Tibial nerve (tissue), 4 donors: ENCODE data around the gene MS4A1.

Source experiments
- EP300 ChIP-seq, 2 donors: sonication (generic); formaldehyde crosslinking; IDR thresholded peaks; one replicate each; pipeline ENCODE4 v1.6.1; 2017; ENCODE audit warnings: antibody characterized with exemption in 2 of 2, mild to moderate bottlenecking in 1 of 2
- POLR2A ChIP-seq, 2 donors: fragments of 450-650 bp; IDR thresholded peaks; one replicate each; pipeline ENCODE4 v1.6.1; 2017; ENCODE audit warnings: antibody characterized with exemption in 2 of 2, mild to moderate bottlenecking in 2 of 2, moderate library complexity in 2 of 2
- TF ChIP-seq, protein P1 (sequence below), 5 experiments: fragments of 200-600 bp in 3 of 5; fragments of 450-650 bp in 2 of 5; sonication (generic) in 3 of 5; IDR thresholded peaks; one replicate each; pipeline ENCODE4 v1.5.1; 2016 to 2019; ENCODE audit warnings: antibody characterized with exemption in 5 of 5, mild to moderate bottlenecking in 3 of 5, moderate library complexity in 2 of 5

- TF ChIP-seq, protein P1, sequence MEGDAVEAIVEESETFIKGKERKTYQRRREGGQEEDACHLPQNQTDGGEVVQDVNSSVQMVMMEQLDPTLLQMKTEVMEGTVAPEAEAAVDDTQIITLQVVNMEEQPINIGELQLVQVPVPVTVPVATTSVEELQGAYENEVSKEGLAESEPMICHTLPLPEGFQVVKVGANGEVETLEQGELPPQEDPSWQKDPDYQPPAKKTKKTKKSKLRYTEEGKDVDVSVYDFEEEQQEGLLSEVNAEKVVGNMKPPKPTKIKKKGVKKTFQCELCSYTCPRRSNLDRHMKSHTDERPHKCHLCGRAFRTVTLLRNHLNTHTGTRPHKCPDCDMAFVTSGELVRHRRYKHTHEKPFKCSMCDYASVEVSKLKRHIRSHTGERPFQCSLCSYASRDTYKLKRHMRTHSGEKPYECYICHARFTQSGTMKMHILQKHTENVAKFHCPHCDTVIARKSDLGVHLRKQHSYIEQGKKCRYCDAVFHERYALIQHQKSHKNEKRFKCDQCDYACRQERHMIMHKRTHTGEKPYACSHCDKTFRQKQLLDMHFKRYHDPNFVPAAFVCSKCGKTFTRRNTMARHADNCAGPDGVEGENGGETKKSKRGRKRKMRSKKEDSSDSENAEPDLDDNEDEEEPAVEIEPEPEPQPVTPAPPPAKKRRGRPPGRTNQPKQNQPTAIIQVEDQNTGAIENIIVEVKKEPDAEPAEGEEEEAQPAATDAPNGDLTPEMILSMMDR (IDR thresholded peaks at IDR 0.05), result no peak
- no peak for TF ChIP-seq EP300 (IDR thresholded peaks at IDR 0.05)
- no peak for TF ChIP-seq POLR2A (IDR thresholded peaks at IDR 0.05)
Observed at GRCh38 chr11:60504219-60504905, 48.7 kb downstream of the MS4A1 start.
